Measurements from ENCODE around the gene PIK3R6. TPM values are rescaled to one million over a fixed set of nuclear protein-coding genes. Genes with fewer than 3 reads are reported as not detected.
"Not testable (repeated sequence)": the region's sequence is repeated elsewhere in the genome, so short reads cannot be mapped to it uniquely, and the experiment has no call there.

The PIK3R6 gene
- total RNA-seq, 1 experiment from 2014 or later: not detected

GRCh38 chr17:8873801-8874715 is 6.6 kb upstream of the PIK3R6 start:
- DNase-seq (ENCODE audit: low spot score): no peak

GRCh38 chr17:8872705-8873435 is 5.4 kb upstream of the PIK3R6 start:
- no peak for DNase-seq (ENCODE audit: low spot score)

GRCh38 chr17:8872036-8872704 is 4.7 kb upstream of the PIK3R6 start:
- no peak for DNase-seq (ENCODE audit: low spot score)

GRCh38 chr17:8871081-8871581 is 3.7 kb upstream of the PIK3R6 start:
- DNase-seq (ENCODE audit: low spot score): no peak

GRCh38 chr17:8870406-8871040 is 3.0 kb upstream of the PIK3R6 start:
- no peak for DNase-seq (ENCODE audit: low spot score)

- no peak for DNase-seq (ENCODE audit: low spot score)
Measured at GRCh38 chr17:8869114-8869815, 1.8 kb upstream of the PIK3R6 start.

- no peak for DNase-seq (ENCODE audit: low spot score)
Measured at GRCh38 chr17:8868529-8868951, 1.1 kb upstream of the PIK3R6 start.

GRCh38 chr17:8868092-8868491 is 618 bp upstream of the PIK3R6 start:
- DNase-seq (ENCODE audit: low spot score): no peak

- no peak for DNase-seq (ENCODE audit: low spot score)
Measured at GRCh38 chr17:8865811-8866210, 1.7 kb downstream of the PIK3R6 start.

GRCh38 chr17:8865385-8865784 is 2.1 kb downstream of the PIK3R6 start:
- no peak for DNase-seq (ENCODE audit: low spot score)

- no peak for DNase-seq (ENCODE audit: low spot score)
Measured at GRCh38 chr17:8862213-8863056, 5.0 kb downstream of the PIK3R6 start.

- no peak for DNase-seq (ENCODE audit: low spot score)
Measured at GRCh38 chr17:8861495-8862181, 5.8 kb downstream of the PIK3R6 start.

GRCh38 chr17:8859804-8860430 is 7.6 kb downstream of the PIK3R6 start:
- no peak for DNase-seq (ENCODE audit: low spot score)

GRCh38 chr17:8859027-8859803 is 8.3 kb downstream of the PIK3R6 start:
- DNase-seq (ENCODE audit: low spot score): no peak

GRCh38 chr17:8857919-8858318 is 9.6 kb downstream of the PIK3R6 start:
- no peak for DNase-seq (ENCODE audit: low spot score)

GRCh38 chr17:8856869-8857575 is 10.5 kb downstream of the PIK3R6 start:
- DNase-seq (ENCODE audit: low spot score): no peak

GRCh38 chr17:8856205-8856603 is 11.3 kb downstream of the PIK3R6 start:
- not testable (repeated sequence) for DNase-seq (ENCODE audit: low spot score)
